Inflammatory macrophage (primary cell): Measurements from ENCODE around the gene ZEB1.
"Not testable (repeated sequence)": the region's sequence is repeated elsewhere in the genome, so short reads cannot be mapped to it uniquely, and the experiment has no call there.

ENCODE experiments used
- DNase-seq, 2 donors: peaks; one replicate each; pipeline ENCODE4 v3.0.0-alpha.2; 2020 to 2022

The ZEB1 gene

GRCh38 chr10:31515116-31515515 lies 196.1 kb downstream of the ZEB1 start:
- DNase-seq = no peak

GRCh38 chr10:31515819-31516402 lies 196.9 kb downstream of the ZEB1 start:
- no peak for DNase-seq

GRCh38 chr10:31520986-31521831 lies 202.2 kb downstream of the ZEB1 start:
- peak in 1 of 2 donors; percentile 8 for DNase-seq

GRCh38 chr10:31522820-31523219 lies 203.8 kb downstream of the ZEB1 start:
- no peak for DNase-seq

- DNase-seq = no peak
Observed at GRCh38 chr10:31524460-31524859, 205.4 kb downstream of the ZEB1 start.

GRCh38 chr10:31526178-31526577 lies 207.2 kb downstream of the ZEB1 start:
- DNase-seq = no peak

GRCh38 chr10:31526681-31527080 lies 207.7 kb downstream of the ZEB1 start:
- DNase-seq = peak; percentile 57 to 65

- peak in 1 of 2 donors; percentile 56 for DNase-seq
Observed at GRCh38 chr10:31528831-31529230, 209.8 kb downstream of the ZEB1 start.

GRCh38 chr10:31536302-31536701 lies 217.3 kb downstream of the ZEB1 start:
- DNase-seq = no peak

- peak; percentile 46 to 73 for DNase-seq
Observed at GRCh38 chr10:31549896-31550295, 230.9 kb downstream of the ZEB1 start.

- no peak for DNase-seq
Observed at GRCh38 chr10:31554556-31554955, 235.5 kb downstream of the ZEB1 start.

- DNase-seq = no peak
Observed at GRCh38 chr10:31557854-31558253, 238.8 kb downstream of the ZEB1 start.

GRCh38 chr10:31568252-31568861 lies 249.3 kb downstream of the ZEB1 start:
- DNase-seq = not testable (repeated sequence)

GRCh38 chr10:31574577-31574976 lies 255.6 kb downstream of the ZEB1 start:
- no peak for DNase-seq

- DNase-seq = no peak
Observed at GRCh38 chr10:31578181-31578852, 259.3 kb downstream of the ZEB1 start.

GRCh38 chr10:31578951-31579350 lies 259.9 kb downstream of the ZEB1 start:
- no peak for DNase-seq
